DMS153 treated with DMSO at 0.1 percent for 48 hours (cell line): ENCODE measurements around the gene CREBL2.
"Not testable (repeated sequence)": the region's sequence is repeated elsewhere in the genome, so short reads cannot be mapped to it uniquely, and the experiment has no call there.

ENCODE experiments used
- DNase-seq: peaks from one replicate; lab custom pipeline; 2025; ENCODE audit not compliant: unreplicated experiment; lab: John Stamatoyannopoulos, UW

Gene CREBL2

GRCh38 chr12:12635651-12636050, 24.0 kb downstream of the CREBL2 start:
- no peak for DNase-seq

- no peak for DNase-seq
These were observed 25.0 kb downstream of the CREBL2 start for GRCh38 chr12:12636641-12637040.

GRCh38 chr12:12639995-12640394, 28.3 kb downstream of the CREBL2 start:
- DNase-seq, result not testable (repeated sequence)

GRCh38 chr12:12641650-12642049, 30.0 kb downstream of the CREBL2 start:
- DNase-seq, result no peak

GRCh38 chr12:12642916-12643315, 31.2 kb downstream of the CREBL2 start:
- DNase-seq, result no peak

- no peak for DNase-seq
These were observed 33.8 kb downstream of the CREBL2 start for GRCh38 chr12:12645485-12645884.

- DNase-seq, result not testable (repeated sequence)
These were observed 34.3 kb downstream of the CREBL2 start for GRCh38 chr12:12645968-12646367.

GRCh38 chr12:12646483-12647072, 34.9 kb downstream of the CREBL2 start:
- DNase-seq, result no peak

GRCh38 chr12:12648284-12648683, 36.6 kb downstream of the CREBL2 start:
- DNase-seq, result no peak

GRCh38 chr12:12648951-12649650, 37.4 kb downstream of the CREBL2 start:
- no peak for DNase-seq

GRCh38 chr12:12651752-12652151, 40.1 kb downstream of the CREBL2 start:
- no peak for DNase-seq

GRCh38 chr12:12652704-12653103, 41.0 kb downstream of the CREBL2 start:
- DNase-seq, result not testable (repeated sequence)

GRCh38 chr12:12653922-12654321, 42.2 kb downstream of the CREBL2 start:
- no peak for DNase-seq

GRCh38 chr12:12654691-12655460, 43.2 kb downstream of the CREBL2 start:
- no peak for DNase-seq

GRCh38 chr12:12660201-12660600, 48.5 kb downstream of the CREBL2 start:
- no peak for DNase-seq

GRCh38 chr12:12661086-12661856, 49.6 kb downstream of the CREBL2 start:
- no peak for DNase-seq

GRCh38 chr12:12663644-12664294, 52.1 kb downstream of the CREBL2 start:
- no peak for DNase-seq

GRCh38 chr12:12665194-12665593, 53.5 kb downstream of the CREBL2 start:
- DNase-seq, result no peak

- DNase-seq, result no peak
These were observed 56.3 kb downstream of the CREBL2 start for GRCh38 chr12:12668005-12668404.

GRCh38 chr12:12669020-12669419, 57.3 kb downstream of the CREBL2 start:
- no peak for DNase-seq
